Stimulated activated naive CD8-positive, alpha-beta T cell treated with anti-CD3 and anti-CD28 coated beads, Interleukin-15, Interleukin-2, amounts not matched to agents 100 U/mL and 50 U/mL, for 24 hours (primary cell): ENCODE measurements around the gene ADORA1.

ENCODE experiments used
- ATAC-seq: fragments of 150-1000 bp; cut with Tn5 transposase; one replicate; pipeline ENCODE4 v1.10.0; 2021
- DNase-seq: peaks from one replicate; pipeline ENCODE4 v3.0.0; 2021

The ADORA1 gene

GRCh38 chr1:203174324-203174985, 46.9 kb downstream of the ADORA1 start:
- DNase-seq (no peak), ATAC-seq (no peak)

DNA sequence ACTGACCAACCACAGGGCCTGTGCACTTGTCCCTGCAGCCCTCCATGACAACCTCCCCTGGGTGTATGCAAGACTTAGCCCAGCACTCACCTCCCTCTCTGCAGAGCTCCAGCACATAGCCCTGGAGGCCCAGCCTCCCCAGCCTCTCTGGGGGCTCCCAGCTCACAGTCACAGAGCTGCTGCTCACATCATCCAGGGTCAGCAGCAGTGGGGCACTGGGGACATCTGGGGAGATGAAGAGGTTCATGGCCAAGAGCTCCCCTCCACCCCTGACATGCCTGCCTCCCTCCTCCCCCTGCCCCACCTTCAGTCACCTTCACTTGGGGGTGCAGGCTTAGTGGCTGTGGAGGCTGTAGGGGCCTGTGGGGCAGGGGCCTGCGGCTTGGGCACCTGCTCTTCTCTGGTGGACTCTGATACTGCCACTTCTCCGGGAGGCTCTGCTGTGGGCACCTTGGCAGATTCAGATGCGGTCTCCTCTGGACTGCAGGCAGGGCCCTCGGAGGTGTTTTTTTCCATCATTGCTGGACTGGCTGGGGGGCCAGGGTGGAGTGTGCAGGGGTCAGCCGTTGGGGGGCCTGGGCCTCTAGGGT, 47.8 kb downstream of the ADORA1 start, which contains the start of gene MYBPH:
MYBPH (minus strand) TSS at position 590 of the 590 bp plus-strand sequence; CDS start at position 519, 71 bp downstream.
- DNase-seq (no peak), ATAC-seq (no peak)

DNA sequence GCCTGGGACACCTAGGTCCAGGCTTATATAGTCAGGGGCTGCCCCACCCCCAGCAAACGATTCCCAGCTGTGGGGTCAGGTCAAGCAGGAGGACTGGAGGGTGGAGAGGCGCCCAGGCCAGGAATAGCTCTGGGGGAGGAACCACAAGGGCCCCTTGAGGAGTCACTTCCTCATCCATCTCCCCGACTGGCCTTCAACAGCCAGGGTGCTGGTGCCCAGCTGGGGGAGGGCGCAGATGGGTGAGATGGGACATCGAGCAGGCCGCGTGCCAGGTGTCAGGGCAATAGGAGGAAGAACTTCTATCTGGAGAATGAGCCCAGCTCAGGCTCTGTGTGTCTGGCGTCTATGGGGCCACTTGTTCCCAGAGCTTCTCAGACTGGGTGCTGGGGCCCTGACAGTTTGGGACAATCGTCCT, 48.3 kb downstream of the ADORA1 start:
- DNase-seq (no peak), ATAC-seq (no peak)

- ATAC-seq (no peak), DNase-seq (no peak)
Measured at GRCh38 chr1:203176273-203177035, 48.9 kb downstream of the ADORA1 start.

DNA sequence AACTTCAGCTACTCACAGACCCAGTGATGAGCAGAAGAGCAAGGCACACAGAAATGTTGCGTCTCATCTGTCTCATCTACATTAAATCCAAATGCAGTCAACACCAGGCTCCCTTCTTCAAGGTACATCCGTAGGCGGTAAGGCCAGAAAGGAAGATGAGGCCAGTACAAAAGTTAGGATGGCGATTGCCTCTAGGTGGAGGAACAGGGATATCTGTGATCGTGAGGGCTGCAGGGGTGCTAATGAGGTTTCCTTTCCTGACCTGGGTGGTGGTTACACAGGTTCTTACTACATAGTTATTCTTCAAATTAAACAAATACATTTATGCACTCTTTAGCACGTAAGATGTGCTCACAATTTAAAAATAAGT, 49.5 kb downstream of the ADORA1 start:
- no peak for DNase-seq
- ATAC-seq: no peak

GRCh38 chr1:203177470-203178039, 50.0 kb downstream of the ADORA1 start:
- no peak for ATAC-seq
- no peak for DNase-seq

DNA sequence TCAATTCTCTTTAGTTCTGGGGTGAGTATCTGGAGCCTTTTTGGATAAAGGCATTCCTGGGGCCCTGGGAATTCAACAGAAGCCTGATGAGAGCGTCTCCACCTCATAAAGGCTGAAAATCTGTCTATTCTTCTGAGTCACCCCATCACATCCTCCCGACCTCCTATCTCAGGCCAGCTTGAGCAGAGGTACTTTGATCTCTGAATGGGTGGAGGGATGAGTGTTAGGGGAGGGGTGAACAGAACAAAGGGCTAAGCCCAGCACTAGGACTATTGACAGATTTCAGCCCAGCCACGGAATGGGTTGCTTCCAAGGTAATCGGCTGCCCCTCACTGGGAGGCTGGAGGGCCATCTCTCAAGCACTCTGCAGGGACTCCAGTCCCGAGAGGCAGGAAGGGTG, 50.6 kb downstream of the ADORA1 start:
- ATAC-seq: no peak
- no peak for DNase-seq

DNA sequence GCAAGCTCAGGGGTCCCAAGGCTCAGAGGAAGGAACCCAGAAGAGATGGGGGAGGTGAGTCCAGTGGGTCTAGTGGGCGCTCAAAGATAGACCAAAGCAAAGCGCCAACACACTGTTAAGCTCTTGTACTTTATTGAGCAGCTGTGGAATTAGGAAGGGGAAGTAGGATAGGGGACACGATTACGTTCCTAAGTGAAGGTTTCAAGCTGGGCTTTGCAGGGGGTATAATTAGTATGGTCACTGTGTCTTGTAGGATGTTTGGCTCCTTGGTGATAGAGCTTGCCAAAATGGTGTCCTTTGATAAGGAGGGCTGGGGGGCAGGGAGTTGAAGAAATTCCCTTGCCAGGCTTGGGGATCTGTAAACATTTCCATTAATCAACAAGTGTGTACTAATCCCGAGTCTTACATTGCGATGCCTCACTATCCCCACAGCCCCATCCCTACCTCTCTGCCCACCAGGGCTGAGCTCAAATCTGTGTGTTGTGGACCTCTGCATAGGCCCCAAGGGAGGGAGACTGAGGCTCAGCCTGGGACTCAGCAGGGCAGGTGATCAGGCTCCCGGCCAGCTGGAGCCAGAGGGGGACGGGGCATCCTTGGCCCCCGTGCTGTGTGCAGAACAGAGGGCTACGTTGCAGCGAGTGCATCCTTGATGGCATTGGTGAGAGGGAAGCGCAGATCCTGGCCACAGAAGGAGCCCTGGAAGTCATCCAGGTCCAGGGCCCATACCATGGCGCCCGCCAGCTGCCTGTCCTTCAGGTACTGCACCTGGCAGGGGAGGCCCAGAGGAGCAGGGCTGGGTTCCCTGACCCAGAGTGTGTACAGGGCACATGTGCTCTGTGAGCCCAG, 51.5 kb downstream of the ADORA1 start:
- ATAC-seq: no peak
- no peak for DNase-seq

- DNase-seq (no peak), ATAC-seq (no peak)
Measured at GRCh38 chr1:203179667-203180005, 52.1 kb downstream of the ADORA1 start.

GRCh38 chr1:203180611-203181330, 53.2 kb downstream of the ADORA1 start:
- no peak for DNase-seq
- ATAC-seq: no peak

GRCh38 chr1:203181586-203182386, 54.3 kb downstream of the ADORA1 start:
- DNase-seq (no peak), ATAC-seq (no peak)

- no peak for DNase-seq
- no peak for ATAC-seq
Measured at GRCh38 chr1:203182387-203182953, 54.9 kb downstream of the ADORA1 start.

DNA sequence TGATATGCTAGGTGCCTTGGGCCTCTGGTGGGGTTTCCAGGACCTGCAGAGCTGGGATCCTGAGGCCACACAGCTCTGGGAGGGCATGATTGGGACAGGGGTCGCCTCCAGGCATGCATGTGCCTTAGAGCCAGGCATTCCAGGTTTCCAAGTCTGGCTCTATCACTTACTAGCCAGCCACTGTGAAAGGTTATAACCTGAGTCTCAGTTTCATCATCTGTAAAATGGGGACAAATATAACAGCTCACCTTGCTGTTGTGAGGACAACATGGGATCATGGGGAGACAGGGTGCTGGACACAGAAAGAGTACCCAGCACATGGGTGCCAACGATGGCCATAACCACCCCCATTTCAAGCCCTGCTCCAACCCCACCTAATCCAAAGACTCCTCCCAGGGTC, 56.3 kb downstream of the ADORA1 start:
- ATAC-seq: no peak
- DNase-seq: no peak

- ATAC-seq: no peak
- no peak for DNase-seq
Measured at GRCh38 chr1:203184467-203184866, 56.9 kb downstream of the ADORA1 start.

- DNase-seq: no peak
- no peak for ATAC-seq
Measured at GRCh38 chr1:203185061-203185461, 57.5 kb downstream of the ADORA1 start.

- ATAC-seq (no peak), DNase-seq (no peak)
Measured at GRCh38 chr1:203185585-203185984, 58.1 kb downstream of the ADORA1 start.

DNA sequence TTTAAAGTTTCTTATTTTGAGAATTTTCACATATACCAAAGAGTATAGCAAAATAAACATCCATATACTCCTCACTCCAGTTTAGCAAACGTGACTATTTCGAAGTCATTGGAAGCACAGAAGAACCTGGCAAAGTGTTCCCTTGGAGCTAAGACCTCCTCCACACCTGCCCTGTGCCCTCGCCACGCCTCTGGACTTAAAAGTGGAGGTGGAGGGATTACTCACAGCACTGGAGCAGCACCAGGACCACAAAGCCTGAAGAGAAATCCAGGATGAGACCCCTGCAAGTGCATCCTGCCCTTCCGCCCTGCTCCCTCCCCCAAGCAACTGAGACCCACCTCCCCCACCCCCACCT, 58.5 kb downstream of the ADORA1 start:
- no peak for DNase-seq
- ATAC-seq: no peak

DNA sequence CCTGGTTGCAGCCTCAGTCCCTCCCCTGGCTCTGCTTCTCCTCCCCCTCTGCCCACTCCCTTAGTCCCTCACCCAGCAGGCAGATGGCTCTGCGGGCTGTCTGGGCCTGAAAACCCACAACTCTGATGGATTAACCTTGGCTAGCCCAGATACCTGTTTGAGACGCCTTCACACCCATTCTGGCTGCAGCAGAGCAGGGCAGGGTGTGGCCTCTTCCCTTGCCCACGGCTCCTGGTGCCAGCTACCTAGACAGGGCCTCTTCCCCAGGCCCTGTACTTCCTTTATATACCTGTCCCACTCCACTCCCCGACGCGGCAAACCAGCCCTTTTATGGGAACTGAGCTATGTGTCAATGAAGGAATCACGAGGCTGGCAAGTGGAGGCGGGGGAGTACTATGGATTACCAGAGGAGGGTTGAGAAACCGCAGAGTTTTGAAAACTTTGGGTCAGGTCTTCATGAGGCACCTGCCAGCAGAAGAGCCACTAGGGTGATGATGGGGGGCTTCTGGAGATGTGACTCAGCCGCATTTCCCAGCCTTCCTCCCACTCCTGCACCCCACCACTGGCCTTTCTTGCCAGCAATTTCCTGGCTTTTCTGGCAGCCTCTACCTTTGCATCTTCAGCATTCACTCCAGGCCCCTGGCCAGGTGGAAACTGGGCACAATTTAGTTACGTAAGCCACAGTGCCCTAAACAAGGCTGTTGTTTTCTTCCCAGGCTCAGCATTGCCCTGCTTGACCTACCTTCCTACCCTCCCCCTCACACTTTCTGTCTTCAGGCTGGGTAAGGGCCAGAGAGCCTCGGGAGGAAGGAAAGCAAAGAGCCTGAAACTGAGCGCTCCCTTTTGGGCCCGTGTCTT, 59.1 kb downstream of the ADORA1 start, which contains the start of gene CHI3L1:
CHI3L1 (minus strand) TSS at position 259 of the 858 bp plus-strand sequence; CDS start at position 178, 81 bp downstream.
- DNase-seq (no peak), ATAC-seq (no peak)

- no peak for DNase-seq
- no peak for ATAC-seq
Measured at GRCh38 chr1:203187304-203187685, 59.8 kb downstream of the ADORA1 start.
